Duodenal mucosa (tissue), 2 donors: ENCODE data around the gene LTBP1.

Experiments used
- H3K27ac ChIP-seq: one replicate; pipeline ENCODE4 v1.7.0; 2013; ENCODE audit warnings: low read depth, low read length
- H3K27me3 ChIP-seq, 2 donors: one replicate each; pipeline ENCODE4 v1.7.0; 2013; ENCODE audit warnings: low read length in 2 of 2, control low read depth in 1 of 2; ENCODE audit not compliant: insufficient read depth in 2 of 2, control insufficient read depth in 1 of 2
- H3K36me3 ChIP-seq, 2 donors: one replicate each; pipeline ENCODE4 v1.7.0; 2013; ENCODE audit warnings: low read length in 2 of 2, control low read depth in 1 of 2; ENCODE audit not compliant: insufficient read depth in 2 of 2, control insufficient read depth in 1 of 2
- H3K4me1 ChIP-seq, 2 donors: one replicate each; pipeline ENCODE4 v1.7.0; 2013; ENCODE audit warnings: low read length in 2 of 2, control low read depth in 1 of 2; ENCODE audit not compliant: insufficient read depth in 2 of 2, control insufficient read depth in 1 of 2
- H3K4me3 ChIP-seq, 2 donors: one replicate each; pipeline ENCODE4 v1.7.0; 2013; ENCODE audit warnings: low read length in 2 of 2, low read depth in 1 of 2
- H3K9ac ChIP-seq, 2 donors: one replicate each; pipeline ENCODE4 v1.7.0; 2013; ENCODE audit warnings: low read length in 2 of 2, low read depth in 1 of 2
- H3K9me3 ChIP-seq, 2 donors: one replicate each; pipeline ENCODE4 v1.7.0; 2013; ENCODE audit warnings: low read length in 2 of 2, control low read depth in 1 of 2; ENCODE audit not compliant: control insufficient read depth in 1 of 2

The LTBP1 gene

GRCh38 chr2:33068261-33068660 is 121.5 kb downstream of the LTBP1 start:
- no peaks in the 10 kb centered on the region for H3K27me3 ChIP-seq
- no peak overlapping the region for H3K27ac ChIP-seq
- no peaks in the 10 kb centered on the region for H3K9me3 ChIP-seq
- H3K9ac ChIP-seq, result no peak overlapping the region
- H3K4me1 ChIP-seq, result no peaks in the 10 kb centered on the region
- H3K4me3 ChIP-seq, result no peak overlapping the region
- H3K36me3 ChIP-seq, result no peaks in the 10 kb centered on the region

- no peak overlapping the region for H3K4me3 ChIP-seq
- H3K9ac ChIP-seq, result no peak overlapping the region
- H3K4me1 ChIP-seq, result no peaks in the 10 kb centered on the region
- no peaks in the 10 kb centered on the region for H3K27me3 ChIP-seq
- H3K9me3 ChIP-seq, result no peaks in the 10 kb centered on the region
- H3K36me3 ChIP-seq, result no peaks in the 10 kb centered on the region
- no peak overlapping the region for H3K27ac ChIP-seq
Measured at GRCh38 chr2:33069894-33070651, 123.3 kb downstream of the LTBP1 start.

- Histone ChIP-seq H3K27me3 (no peaks in the 10 kb centered on the region), H3K9me3 (no peaks in the 10 kb centered on the region), H3K4me1 (no peaks in the 10 kb centered on the region), H3K4me3 (no peak overlapping the region), H3K27ac (no peak overlapping the region), H3K36me3 (no peaks in the 10 kb centered on the region), H3K9ac (no peak overlapping the region)
Measured at GRCh38 chr2:33071591-33071990, 124.8 kb downstream of the LTBP1 start.

GRCh38 chr2:33072614-33073013 is 125.9 kb downstream of the LTBP1 start:
- Histone ChIP-seq H3K9me3 (no peaks in the 10 kb centered on the region), H3K9ac (no peak overlapping the region), H3K36me3 (no peaks in the 10 kb centered on the region), H3K27me3 (no peaks in the 10 kb centered on the region), H3K4me3 (no peak overlapping the region), H3K27ac (no peak overlapping the region), H3K4me1 (no peaks in the 10 kb centered on the region)

- H3K27me3 ChIP-seq, result no peaks in the 10 kb centered on the region
- no peaks in the 10 kb centered on the region for H3K36me3 ChIP-seq
- H3K9me3 ChIP-seq, result no peaks in the 10 kb centered on the region
- no peak overlapping the region for H3K4me3 ChIP-seq
- no peak overlapping the region for H3K27ac ChIP-seq
- no peak overlapping the region for H3K9ac ChIP-seq
- H3K4me1 ChIP-seq, result no peaks in the 10 kb centered on the region
Measured at GRCh38 chr2:33073018-33073417, 126.3 kb downstream of the LTBP1 start.

GRCh38 chr2:33074197-33074596 is 127.4 kb downstream of the LTBP1 start:
- Histone ChIP-seq H3K9ac (no peak overlapping the region), H3K4me3 (no peak overlapping the region), H3K27me3 (no peaks in the 10 kb centered on the region), H3K27ac (no peak overlapping the region), H3K36me3 (no peaks in the 10 kb centered on the region), H3K4me1 (no peaks in the 10 kb centered on the region), H3K9me3 (no peaks in the 10 kb centered on the region)

- no peaks in the 10 kb centered on the region for H3K9me3 ChIP-seq
- H3K27me3 ChIP-seq, result no peaks in the 10 kb centered on the region
- H3K9ac ChIP-seq, result no peak overlapping the region
- no peaks in the 10 kb centered on the region for H3K4me1 ChIP-seq
- no peaks in the 10 kb centered on the region for H3K36me3 ChIP-seq
- H3K4me3 ChIP-seq, result no peak overlapping the region
- H3K27ac ChIP-seq, result no peak overlapping the region
Measured at GRCh38 chr2:33077311-33077710, 130.6 kb downstream of the LTBP1 start.

GRCh38 chr2:33077844-33078243 is 131.1 kb downstream of the LTBP1 start:
- no peaks in the 10 kb centered on the region for H3K4me1 ChIP-seq
- H3K4me3 ChIP-seq, result no peak overlapping the region
- no peaks in the 10 kb centered on the region for H3K27me3 ChIP-seq
- H3K9me3 ChIP-seq, result no peaks in the 10 kb centered on the region
- no peaks in the 10 kb centered on the region for H3K36me3 ChIP-seq
- H3K27ac ChIP-seq, result no peak overlapping the region
- H3K9ac ChIP-seq, result no peak overlapping the region

- no peak overlapping the region for H3K4me3 ChIP-seq
- H3K36me3 ChIP-seq, result no peaks in the 10 kb centered on the region
- H3K9me3 ChIP-seq, result no peaks in the 10 kb centered on the region
- peaks cover 8 to 10% of the 10 kb centered on the region in 2 donors for H3K4me1 ChIP-seq
- no peak overlapping the region for H3K27ac ChIP-seq
- H3K9ac ChIP-seq, result no peak overlapping the region
- no peaks in the 10 kb centered on the region for H3K27me3 ChIP-seq
Measured at GRCh38 chr2:33081691-33082090, 134.9 kb downstream of the LTBP1 start.

GRCh38 chr2:33083699-33084387 is 137.1 kb downstream of the LTBP1 start:
- H3K9ac ChIP-seq, result no peak overlapping the region
- peaks cover 8 to 15% of the 10 kb centered on the region in 2 donors for H3K4me1 ChIP-seq
- no peaks in the 10 kb centered on the region for H3K9me3 ChIP-seq
- H3K27me3 ChIP-seq, result no peaks in the 10 kb centered on the region
- no peak overlapping the region for H3K27ac ChIP-seq
- H3K4me3 ChIP-seq, result no peak overlapping the region
- no peaks in the 10 kb centered on the region for H3K36me3 ChIP-seq
